Upper lobe of right lung (tissue), 1 donor: ENCODE results near the gene BRD7. TPM values are rescaled to one million over a fixed set of nuclear protein-coding genes. Genes with fewer than 3 reads are reported as not detected.

ENCODE experiments used
- ATAC-seq: fragments of 200-7000 bp; cut with Tn5 transposase; one replicate; pipeline ENCODE4 v1.9.1; 2020; ENCODE audit warnings: mild to moderate bottlenecking, moderate library complexity
- DNase-seq: peaks from one replicate; pipeline ENCODE4 v3.0.0-alpha.2; 2020
- H3K27ac ChIP-seq: fragments of 200-600 bp; one replicate; pipeline ENCODE4 v1.8.0; 2022
- H3K27me3 ChIP-seq: fragments of 200-600 bp; one replicate; pipeline ENCODE4 v1.8.0; 2022; ENCODE audit warnings: mild to moderate bottlenecking
- H3K36me3 ChIP-seq: fragments of 200-600 bp; one replicate; pipeline ENCODE4 v1.8.0; 2022
- H3K4me1 ChIP-seq: fragments of 200-600 bp; one replicate; pipeline ENCODE4 v1.8.0; 2022
- H3K4me3 ChIP-seq: fragments of 200-600 bp; one replicate; pipeline ENCODE4 v1.8.0; 2022; ENCODE audit warnings: mild to moderate bottlenecking
- H3K9me3 ChIP-seq: fragments of 200-600 bp; one replicate; pipeline ENCODE4 v1.8.0; 2022
- intact Hi-C: fragments of 100-400 bp; cut with DNase I; formaldehyde crosslinking; loops from one replicate; pipeline ENCODE4 v1.11.0; 2022
- total RNA-seq: library from RNA; stranded (reverse); fragmentation: NEBNext Ultra II Directional; extraction: Animal tissue kit (Norgen Biotek cat#: 25700); gene quantifications from one replicate; pipeline ENCODE4 v1.2.1, GENCODE V29; 2021
- TF ChIP-seq, protein P1 (sequence below): fragments of 200-600 bp; IDR thresholded peaks from one replicate; pipeline ENCODE4 v1.8.0; 2022; ENCODE audit warnings: antibody characterized with exemption
- donor health status: DM: no; HTN: yes; CAD: no; lungs with severe emphysema.

Gene BRD7
- total RNA-seq, 1 donor from 2014 or later = 62.9 TPM

- TF ChIP-seq, protein P1, sequence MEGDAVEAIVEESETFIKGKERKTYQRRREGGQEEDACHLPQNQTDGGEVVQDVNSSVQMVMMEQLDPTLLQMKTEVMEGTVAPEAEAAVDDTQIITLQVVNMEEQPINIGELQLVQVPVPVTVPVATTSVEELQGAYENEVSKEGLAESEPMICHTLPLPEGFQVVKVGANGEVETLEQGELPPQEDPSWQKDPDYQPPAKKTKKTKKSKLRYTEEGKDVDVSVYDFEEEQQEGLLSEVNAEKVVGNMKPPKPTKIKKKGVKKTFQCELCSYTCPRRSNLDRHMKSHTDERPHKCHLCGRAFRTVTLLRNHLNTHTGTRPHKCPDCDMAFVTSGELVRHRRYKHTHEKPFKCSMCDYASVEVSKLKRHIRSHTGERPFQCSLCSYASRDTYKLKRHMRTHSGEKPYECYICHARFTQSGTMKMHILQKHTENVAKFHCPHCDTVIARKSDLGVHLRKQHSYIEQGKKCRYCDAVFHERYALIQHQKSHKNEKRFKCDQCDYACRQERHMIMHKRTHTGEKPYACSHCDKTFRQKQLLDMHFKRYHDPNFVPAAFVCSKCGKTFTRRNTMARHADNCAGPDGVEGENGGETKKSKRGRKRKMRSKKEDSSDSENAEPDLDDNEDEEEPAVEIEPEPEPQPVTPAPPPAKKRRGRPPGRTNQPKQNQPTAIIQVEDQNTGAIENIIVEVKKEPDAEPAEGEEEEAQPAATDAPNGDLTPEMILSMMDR = no peak
- no peaks in the 10 kb centered on the region for H3K4me1 ChIP-seq
- no peaks in the 10 kb centered on the region for H3K9me3 ChIP-seq
- H3K27ac ChIP-seq = no peak overlapping the region
- no peak overlapping the region for H3K4me3 ChIP-seq
- ATAC-seq = no peak
- no peaks in the 10 kb centered on the region for H3K27me3 ChIP-seq
- intact Hi-C loops = loop anchor here (10.0 kb wide), 1 partner anchor 286 kb away; no protein-coding TSS in a partner anchor
- no peaks in the 10 kb centered on the region for H3K36me3 ChIP-seq
- no peak for DNase-seq
These were observed 9.6 kb upstream of the BRD7 start for GRCh38 chr16:50378417-50378816.

GRCh38 chr16:50377001-50377400 lies 8.2 kb upstream of the BRD7 start:
- peak; percentile 57 for ATAC-seq
- Histone ChIP-seq H3K9me3 (no peaks in the 10 kb centered on the region), H3K27me3 (no peaks in the 10 kb centered on the region), H3K36me3 (no peaks in the 10 kb centered on the region), H3K4me3 (no peak overlapping the region), H3K27ac (no peak overlapping the region), H3K4me1 (no peaks in the 10 kb centered on the region)
- TF ChIP-seq, protein P1 = no peak
- intact Hi-C loops = loop anchor here (10.0 kb wide), 1 partner anchor 288 kb away; no protein-coding TSS in a partner anchor
- DNase-seq = no peak

- no peak for DNase-seq
- intact Hi-C loops = loop anchor here (10.0 kb wide), 1 partner anchor 291 kb away; no protein-coding TSS in a partner anchor
These were observed 5.0 kb upstream of the BRD7 start for GRCh38 chr16:50373780-50374179.

GRCh38 chr16:50373345-50373701 lies 4.5 kb upstream of the BRD7 start:
- TF ChIP-seq, protein P1 = no peak
- intact Hi-C loops = loop anchor here (10.0 kb wide), 1 partner anchor 291 kb away; no protein-coding TSS in a partner anchor
- ATAC-seq (no peak), DNase-seq (no peak)
- H3K27me3 ChIP-seq = no peaks in the 10 kb centered on the region
- H3K4me1 ChIP-seq = peaks cover 5% of the 10 kb centered on the region
- H3K4me3 ChIP-seq = no peak overlapping the region
- H3K27ac ChIP-seq = no peak overlapping the region
- H3K9me3 ChIP-seq = no peaks in the 10 kb centered on the region
- H3K36me3 ChIP-seq = no peaks in the 10 kb centered on the region

More at GRCh38 chr16:50373780-50374179, 5.0 kb upstream of the BRD7 start:
- TF ChIP-seq, protein P1 = no peak
- H3K4me1 ChIP-seq = peaks cover 5% of the 10 kb centered on the region
- no peaks in the 10 kb centered on the region for H3K27me3 ChIP-seq
- H3K9me3 ChIP-seq = no peaks in the 10 kb centered on the region
- H3K27ac ChIP-seq = no peak overlapping the region
- H3K36me3 ChIP-seq = no peaks in the 10 kb centered on the region
- H3K4me3 ChIP-seq = no peak overlapping the region
- ATAC-seq = no peak

GRCh38 chr16:50372611-50373344 lies 4.0 kb upstream of the BRD7 start:
- H3K4me3 ChIP-seq = no peak overlapping the region
- DNase-seq (no peak), ATAC-seq (no peak)
- intact Hi-C loops = loop anchor here (10.0 kb wide), 1 partner anchor 292 kb away; no protein-coding TSS in a partner anchor
- no peaks in the 10 kb centered on the region for H3K36me3 ChIP-seq
- no peak overlapping the region for H3K27ac ChIP-seq
- H3K4me1 ChIP-seq = peaks cover 7% of the 10 kb centered on the region
- H3K9me3 ChIP-seq = no peaks in the 10 kb centered on the region
- TF ChIP-seq, protein P1 = no peak
- H3K27me3 ChIP-seq = no peaks in the 10 kb centered on the region
